NCI-H146 treated with DMSO at 0.1 percent for 48 hours (cell line): ENCODE measurements around the gene DAP.

ENCODE experiments used
- DNase-seq: peaks from one replicate; lab custom pipeline; 2025; ENCODE audit not compliant: unreplicated experiment; lab: John Stamatoyannopoulos, UW

Gene DAP

GRCh38 chr5:10712574-10713366, 48.3 kb downstream of the DAP start:
- DNase-seq: no peak

- no peak for DNase-seq
Measured at GRCh38 chr5:10711562-10711961, 49.5 kb downstream of the DAP start.

- no peak for DNase-seq
Measured at GRCh38 chr5:10710513-10711128, 50.4 kb downstream of the DAP start.

GRCh38 chr5:10709933-10710332, 51.1 kb downstream of the DAP start:
- DNase-seq: no peak

GRCh38 chr5:10709409-10709808, 51.6 kb downstream of the DAP start:
- DNase-seq: no peak

GRCh38 chr5:10708189-10708944, 52.7 kb downstream of the DAP start:
- DNase-seq: no peak

- DNase-seq: no peak
Measured at GRCh38 chr5:10707198-10708142, 53.6 kb downstream of the DAP start.

- no peak for DNase-seq
Measured at GRCh38 chr5:10706326-10706725, 54.7 kb downstream of the DAP start.

GRCh38 chr5:10705747-10706146, 55.3 kb downstream of the DAP start:
- DNase-seq: no peak

- no peak for DNase-seq
Measured at GRCh38 chr5:10704949-10705621, 55.9 kb downstream of the DAP start.

- DNase-seq: no peak
Measured at GRCh38 chr5:10703676-10704075, 57.4 kb downstream of the DAP start.

GRCh38 chr5:10702911-10703491, 58.0 kb downstream of the DAP start:
- no peak for DNase-seq

- DNase-seq: no peak
Measured at GRCh38 chr5:10702040-10702629, 58.9 kb downstream of the DAP start.

GRCh38 chr5:10701567-10702039, 59.4 kb downstream of the DAP start:
- DNase-seq: no peak

- DNase-seq: no peak
Measured at GRCh38 chr5:10700516-10700915, 60.5 kb downstream of the DAP start.

GRCh38 chr5:10699987-10700386, 61.0 kb downstream of the DAP start:
- DNase-seq: no peak

GRCh38 chr5:10699281-10699874, 61.7 kb downstream of the DAP start:
- DNase-seq: no peak

GRCh38 chr5:10695759-10696543, 65.1 kb downstream of the DAP start:
- DNase-seq: no peak
